NCI-H2196 (cell line): ENCODE measurements around the gene ZNF398.
"Not testable (repeated sequence)": the region's sequence is repeated elsewhere in the genome, so short reads cannot be mapped to it uniquely, and the experiment has no call there.

ENCODE experiments used
- DNase-seq: peaks from one replicate; lab custom pipeline; 2025; ENCODE audit not compliant: unreplicated experiment; lab: John Stamatoyannopoulos, UW

ZNF398 gene, protein sequence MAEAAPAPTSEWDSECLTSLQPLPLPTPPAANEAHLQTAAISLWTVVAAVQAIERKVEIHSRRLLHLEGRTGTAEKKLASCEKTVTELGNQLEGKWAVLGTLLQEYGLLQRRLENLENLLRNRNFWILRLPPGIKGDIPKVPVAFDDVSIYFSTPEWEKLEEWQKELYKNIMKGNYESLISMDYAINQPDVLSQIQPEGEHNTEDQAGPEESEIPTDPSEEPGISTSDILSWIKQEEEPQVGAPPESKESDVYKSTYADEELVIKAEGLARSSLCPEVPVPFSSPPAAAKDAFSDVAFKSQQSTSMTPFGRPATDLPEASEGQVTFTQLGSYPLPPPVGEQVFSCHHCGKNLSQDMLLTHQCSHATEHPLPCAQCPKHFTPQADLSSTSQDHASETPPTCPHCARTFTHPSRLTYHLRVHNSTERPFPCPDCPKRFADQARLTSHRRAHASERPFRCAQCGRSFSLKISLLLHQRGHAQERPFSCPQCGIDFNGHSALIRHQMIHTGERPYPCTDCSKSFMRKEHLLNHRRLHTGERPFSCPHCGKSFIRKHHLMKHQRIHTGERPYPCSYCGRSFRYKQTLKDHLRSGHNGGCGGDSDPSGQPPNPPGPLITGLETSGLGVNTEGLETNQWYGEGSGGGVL

GRCh38 chr7:149147072-149147751 lies at the start of gene ZNF398:
ZNF398 (plus strand) TSS chr7:149147453; CDS start chr7:149147743, 290 bp downstream.
- peak; percentile 86 for DNase-seq

DNA sequence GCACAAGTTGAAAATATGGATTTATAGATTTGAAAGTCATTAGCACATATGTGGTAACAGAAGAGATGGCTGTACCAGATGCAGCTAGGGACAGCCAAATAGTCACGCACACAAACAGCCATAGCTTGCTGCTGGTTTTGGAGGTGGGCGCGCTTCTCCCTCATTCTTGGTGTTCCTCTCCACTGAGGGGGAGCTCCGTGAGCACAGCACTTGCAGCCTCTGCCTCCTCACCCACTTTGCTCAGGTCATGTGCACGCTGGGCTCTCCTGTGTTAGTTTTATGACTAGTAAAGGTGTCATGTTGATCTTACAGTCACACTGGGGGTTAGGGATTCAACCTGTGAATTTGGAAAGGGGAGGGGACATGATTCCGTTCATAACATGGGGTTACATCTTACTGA lies 48.2 kb upstream of the ZNF398 start:
- no peak for DNase-seq

DNA sequence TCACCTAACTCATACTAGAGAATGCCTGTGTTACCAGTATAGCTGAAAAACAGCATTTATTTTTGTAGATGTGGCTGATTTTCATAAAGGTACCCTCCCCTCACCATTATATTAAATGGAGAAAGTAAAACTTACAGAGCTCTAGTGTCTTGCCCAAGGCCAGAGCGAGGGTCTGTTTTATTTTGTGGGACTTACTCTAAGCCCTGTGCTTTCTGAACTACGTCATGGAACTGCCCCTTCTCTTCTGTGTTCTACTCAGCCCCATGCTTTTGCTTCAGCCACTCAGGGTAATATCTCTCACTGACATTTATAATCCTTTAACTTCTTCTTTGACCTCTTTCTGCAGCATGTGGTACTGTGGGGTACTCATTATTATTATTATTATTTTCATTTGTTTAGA lies 46.4 kb upstream of the ZNF398 start:
- DNase-seq = no peak

DNA sequence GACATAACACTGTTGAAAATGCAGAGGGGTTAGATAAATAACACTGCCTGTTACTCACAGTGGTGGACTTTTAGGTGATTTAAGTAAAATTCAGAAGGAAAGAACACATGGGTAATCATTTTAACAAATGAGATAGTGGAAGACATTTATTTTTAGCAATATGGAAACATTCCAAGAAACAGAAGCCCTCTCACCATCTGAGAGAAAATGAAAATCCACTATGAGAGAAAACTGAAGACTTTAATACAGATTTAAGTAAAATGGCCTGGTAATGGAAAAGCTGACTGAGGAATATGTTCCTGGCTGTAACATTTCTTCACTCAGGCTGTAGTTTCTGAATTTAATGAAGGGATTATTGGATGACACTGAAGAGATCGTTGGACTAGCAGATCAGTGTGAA lies 44.6 kb upstream of the ZNF398 start:
- DNase-seq = no peak

DNA sequence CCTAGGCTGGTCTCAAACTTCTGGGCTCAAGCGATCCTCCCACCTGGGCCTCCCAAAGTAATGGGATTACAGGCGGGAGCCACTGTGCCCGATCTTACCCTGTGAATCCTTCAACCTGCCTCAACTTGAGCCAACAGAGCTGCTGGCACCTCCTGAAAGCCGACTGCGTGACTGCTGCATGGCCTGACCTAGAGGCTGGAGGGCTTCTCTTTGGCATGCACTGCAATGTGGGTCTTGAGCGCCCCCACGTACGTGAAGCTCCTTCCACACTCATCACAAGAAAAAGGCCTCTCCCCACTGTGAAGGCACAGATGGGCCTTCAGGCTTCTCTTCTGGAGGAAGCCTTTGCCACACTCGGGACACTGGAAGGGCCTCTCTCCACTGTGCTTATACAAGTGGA lies 43.8 kb upstream of the ZNF398 start:
- DNase-seq = no peak

- no peak for DNase-seq
Observed at GRCh38 chr7:149104214-149104613, 43.0 kb upstream of the ZNF398 start.

GRCh38 chr7:149104749-149105148 lies 42.5 kb upstream of the ZNF398 start:
- no peak for DNase-seq

DNA sequence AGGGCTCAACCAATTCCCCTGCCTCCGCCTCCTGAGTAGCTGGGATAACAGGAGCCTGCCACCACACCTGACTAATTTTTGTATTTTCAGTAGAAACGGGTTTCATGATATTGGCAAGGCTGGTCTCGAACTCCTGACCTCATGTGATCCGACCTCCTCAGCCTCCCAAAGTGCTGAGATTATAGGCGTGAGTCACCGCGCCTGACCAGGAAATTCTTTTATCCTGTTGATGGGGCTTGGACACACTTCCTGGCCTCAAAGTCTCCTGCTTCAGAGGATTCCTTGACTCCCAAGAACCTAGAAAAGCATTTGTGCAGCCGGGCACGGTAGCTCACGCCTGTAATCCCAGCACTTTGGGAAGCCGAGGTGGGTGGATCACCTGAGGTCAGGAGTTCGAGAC lies 37.3 kb upstream of the ZNF398 start:
- no peak for DNase-seq

DNA sequence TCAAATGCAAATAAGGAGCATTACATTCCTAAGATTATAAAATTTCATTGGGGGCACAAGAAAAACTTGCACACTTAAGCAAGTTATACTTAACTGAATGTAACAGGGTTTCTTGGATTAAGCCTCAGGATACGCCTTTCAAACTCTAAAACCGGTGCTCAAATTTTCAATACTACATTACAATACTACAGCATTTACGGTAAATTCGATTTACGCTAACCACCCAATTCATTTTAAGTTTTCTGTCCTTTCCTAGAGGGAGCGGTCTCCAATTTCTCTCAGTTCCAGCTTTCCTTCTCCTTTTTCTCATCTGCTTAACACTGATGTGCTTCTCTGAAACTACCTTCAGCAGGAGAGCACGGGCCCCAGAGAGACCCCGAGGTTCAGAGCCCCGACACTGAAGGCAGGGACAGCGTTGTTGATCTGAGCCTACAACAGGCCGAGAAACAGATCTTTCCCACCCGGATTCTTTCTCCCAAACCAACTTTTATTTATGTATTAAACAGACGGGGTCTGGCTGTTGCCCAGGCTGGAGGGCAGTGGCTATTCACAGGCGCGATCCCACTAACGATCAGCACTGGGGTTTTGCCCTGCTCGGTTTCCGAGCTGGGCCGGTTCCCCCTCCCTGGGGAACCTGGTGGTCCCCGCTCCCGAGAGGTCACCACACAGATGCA lies 21.9 kb upstream of the ZNF398 start:
- DNase-seq = no peak

DNA sequence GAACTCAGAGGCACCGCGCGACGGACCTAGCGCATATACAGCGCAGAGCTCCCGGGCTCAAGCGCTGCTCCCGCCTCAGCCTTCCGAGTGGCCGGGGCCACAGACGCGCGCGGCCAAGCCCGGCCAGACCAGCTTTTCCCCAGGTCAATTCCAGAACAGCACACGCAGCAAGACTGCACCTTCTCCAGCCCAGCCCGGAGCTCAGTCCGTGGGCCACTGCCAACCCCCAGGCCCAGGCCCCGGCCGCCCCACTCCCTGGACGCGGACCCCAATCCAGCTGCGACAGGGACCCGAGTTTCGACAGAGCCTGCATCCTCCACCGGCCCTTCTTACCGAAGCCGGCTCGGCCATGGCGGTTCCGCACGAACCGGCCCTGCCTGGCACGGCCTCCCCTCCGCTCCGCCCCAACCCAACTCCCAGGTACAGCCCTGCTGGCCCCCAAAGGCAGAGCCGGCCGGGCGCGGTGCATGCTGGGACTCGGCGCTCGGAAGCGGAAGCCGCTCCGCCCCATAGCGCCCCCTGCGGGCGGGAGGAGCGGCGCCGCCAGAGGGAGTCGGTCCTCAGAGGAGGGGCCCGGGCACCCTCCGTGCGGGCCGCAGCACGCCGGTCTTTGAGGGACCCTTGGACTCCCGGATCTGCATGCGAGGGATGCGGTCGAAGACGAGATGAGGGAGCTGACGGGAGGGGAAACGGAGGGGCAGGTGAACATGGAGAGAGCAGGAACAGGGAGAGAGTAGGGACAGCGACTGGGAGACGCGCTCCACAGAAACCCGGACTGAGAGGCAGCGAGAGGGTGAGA lies 21.2 kb upstream of the ZNF398 start, which contains the start of gene ZNF425:
Gene ZNF425 (minus strand): TSS at position 462 of the 799 bp plus-strand sequence. CDS start 111 bp downstream, at position 351.
- peak; percentile 97 for DNase-seq

- DNase-seq = peak; percentile 51
Observed at GRCh38 chr7:149126662-149127266, 20.5 kb upstream of the ZNF398 start.

GRCh38 chr7:149130572-149131198 lies 16.6 kb upstream of the ZNF398 start:
- no peak for DNase-seq

DNA sequence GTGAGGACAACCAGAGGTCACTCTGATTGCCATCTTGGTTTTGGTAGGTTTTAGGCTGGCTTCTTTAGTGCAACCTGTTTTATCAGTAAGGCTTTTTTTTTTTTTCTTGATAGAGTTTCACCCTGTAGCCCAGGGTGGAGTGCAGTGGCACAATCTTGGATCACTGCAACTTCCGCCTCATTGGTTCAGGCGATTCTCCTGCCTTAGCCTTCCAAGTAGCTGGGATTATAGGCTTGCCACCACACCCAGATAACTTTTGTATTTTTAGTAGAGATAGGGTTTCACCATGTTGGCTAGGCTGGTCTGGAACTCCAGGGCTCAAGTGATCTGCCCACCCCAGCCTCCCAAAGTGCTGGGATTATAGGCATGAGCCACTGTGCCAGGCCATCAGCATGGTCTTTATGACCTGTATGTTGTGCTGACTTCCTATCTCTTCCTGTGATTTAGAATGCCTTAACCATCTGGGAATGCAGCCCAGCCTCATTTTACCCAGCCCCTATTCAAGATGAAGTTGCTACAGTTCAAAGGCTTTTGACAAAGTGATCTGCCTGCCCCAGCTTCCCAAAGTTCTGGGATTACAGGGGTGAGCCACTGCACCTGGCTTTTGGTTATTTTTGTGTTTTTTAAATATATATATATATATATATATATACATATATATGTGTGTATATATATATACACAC lies 14.1 kb upstream of the ZNF398 start:
- no peak for DNase-seq

- DNase-seq = no peak
Observed at GRCh38 chr7:149136118-149136517, 11.1 kb upstream of the ZNF398 start.

DNA sequence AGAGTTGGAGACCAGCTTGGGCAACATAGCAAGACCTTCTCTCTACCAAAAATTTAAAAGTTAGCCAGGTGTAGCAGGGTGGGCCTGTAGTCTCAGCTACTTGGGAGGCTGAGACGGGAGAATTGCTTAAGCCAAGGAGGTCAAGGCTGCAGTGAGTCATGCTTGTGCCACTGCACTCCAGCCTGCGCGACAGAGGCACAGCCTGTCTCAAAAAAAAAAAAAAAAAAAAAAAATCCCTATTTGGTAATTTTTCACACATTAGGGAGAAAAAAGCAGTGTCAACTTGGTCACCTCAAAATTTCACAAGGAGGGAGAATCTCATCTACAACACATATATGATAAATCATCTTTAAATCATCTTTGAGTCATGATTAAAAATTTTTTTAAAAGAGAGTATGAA lies 6.4 kb upstream of the ZNF398 start:
- no peak for DNase-seq

- DNase-seq = no peak
Observed at GRCh38 chr7:149141893-149142292, 5.4 kb upstream of the ZNF398 start.

DNA sequence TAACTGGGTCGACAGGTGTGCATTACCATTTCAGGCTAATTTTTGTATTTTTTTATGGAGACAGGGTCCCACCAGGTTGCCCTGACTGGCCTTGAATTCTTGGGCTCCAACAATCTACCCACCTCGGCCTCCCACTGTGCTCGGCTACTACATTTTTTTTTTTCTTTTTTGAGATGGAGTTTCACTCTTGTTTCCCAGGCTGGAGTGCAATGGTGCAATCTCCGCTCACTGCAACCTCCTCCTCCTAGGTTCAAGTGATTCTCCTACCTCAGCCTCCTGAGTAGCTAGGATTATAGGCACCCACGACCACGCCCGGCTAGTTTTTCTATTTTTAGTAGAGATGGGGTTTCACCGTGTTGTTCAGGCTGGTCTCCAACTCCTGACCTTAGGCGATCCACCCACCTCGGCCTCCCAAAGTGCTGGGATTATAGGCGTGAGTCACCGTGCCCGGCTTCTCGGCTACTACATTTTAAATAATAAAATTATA lies 2.8 kb upstream of the ZNF398 start:
- not testable (repeated sequence) for DNase-seq

- DNase-seq = no peak
Observed at GRCh38 chr7:149145031-149145845, 2.0 kb upstream of the ZNF398 start.
